Smooth muscle cell (in vitro differentiated cells): Measurements from ENCODE around the gene CHST12. TPM values are rescaled to one million over a fixed set of nuclear protein-coding genes. Genes with fewer than 3 reads are reported as not detected.

Source experiments
- DNase-seq: peaks from one replicate; lab custom pipeline; 2025; ENCODE audit not compliant: unreplicated experiment; lab: John Stamatoyannopoulos, UW
- H2AFZ ChIP-seq: fragments of 200-600 bp; sonication (generic); 2 replicates; pipeline ENCODE4 v1.6.0; 2016; ENCODE audit warnings: antibody characterized with exemption, low read depth, mild to moderate bottlenecking
- H3F3A ChIP-seq: fragments of 200-600 bp; sonication (generic); 2 replicates; pipeline ENCODE4 v1.6.0; 2017; ENCODE audit warnings: antibody characterized with exemption, low read depth
- H3K27ac ChIP-seq: fragments of 200-600 bp; sonication (generic); 2 replicates; pipeline ENCODE4 v1.5.1; 2016; ENCODE audit warnings: low read depth, mild to moderate bottlenecking
- H3K27me3 ChIP-seq: fragments of 200-600 bp; sonication (generic); 2 replicates; pipeline ENCODE4 v1.6.1; 2016; ENCODE audit warnings: low read depth, mild to moderate bottlenecking
- H3K36me3 ChIP-seq: fragments of 200-600 bp; sonication (generic); 2 replicates; pipeline ENCODE4 v1.5.1; 2016; ENCODE audit warnings: low read depth
- H3K4me1 ChIP-seq: fragments of 200-600 bp; sonication (generic); 2 replicates; pipeline ENCODE4 v1.5.1; 2016; ENCODE audit warnings: low read depth
- H3K4me2 ChIP-seq: fragments of 200-600 bp; sonication (generic); 2 replicates; pipeline ENCODE4 v1.6.0; 2016; ENCODE audit warnings: mild to moderate bottlenecking
- H3K4me3 ChIP-seq: fragments of 200-600 bp; sonication (generic); 2 replicates; pipeline ENCODE4 v1.5.1; 2016; ENCODE audit warnings: mild to moderate bottlenecking
- H3K79me2 ChIP-seq: fragments of 200-600 bp; sonication (generic); 2 replicates; pipeline ENCODE4 v1.6.0; 2016; ENCODE audit warnings: low read depth, mild to moderate bottlenecking
- H3K9ac ChIP-seq: fragments of 200-600 bp; sonication (generic); 2 replicates; pipeline ENCODE4 v1.6.0; 2016; ENCODE audit warnings: low read depth
- H3K9me3 ChIP-seq: fragments of 200-600 bp; sonication (generic); replicated peaks from 2 replicates; pipeline ENCODE4 v1.5.1; 2016; ENCODE audit warnings: low read depth
- H4K20me1 ChIP-seq: fragments of 200-600 bp; sonication (generic); 2 replicates; pipeline ENCODE4 v1.6.0; 2016; ENCODE audit warnings: low read depth
- WGBS: methylation state at CpG from one replicate; pipeline ENCODE4 v1.1.7; 2016; ENCODE audit warnings: low lambda C conversion rate; 5-methylcytosine and 5-hydroxymethylcytosine counted together
- polyA plus RNA-seq: library from polyadenylated mRNA; unstranded; fragments of >200 nt; fragmentation: Nextera tagmentation; extraction: Ambion mirVana; gene quantifications from 2 replicates; pipeline ENCODE4 v1.2.1, GENCODE V29; 2016
- total RNA-seq: library from RNA; depleted of rRNA; stranded (reverse); fragments of >200 nt; gene quantifications from 2 replicates; pipeline ENCODE4 v1.2.3, GENCODE V29; 2014
- TF ChIP-seq, protein P1 (sequence below): fragments of 200-600 bp; sonication (generic); IDR thresholded peaks from 2 replicates; pipeline ENCODE4 v1.5.1; 2017; ENCODE audit warnings: borderline replicate concordance, mild to moderate bottlenecking, antibody characterized with exemption; ENCODE audit not compliant: insufficient read depth, poor library complexity, severe bottlenecking

CHST12 gene
- total and polyA plus RNA-seq, 2 experiments from 2014 or later, result 10.1 to 19.7 TPM

DNA sequence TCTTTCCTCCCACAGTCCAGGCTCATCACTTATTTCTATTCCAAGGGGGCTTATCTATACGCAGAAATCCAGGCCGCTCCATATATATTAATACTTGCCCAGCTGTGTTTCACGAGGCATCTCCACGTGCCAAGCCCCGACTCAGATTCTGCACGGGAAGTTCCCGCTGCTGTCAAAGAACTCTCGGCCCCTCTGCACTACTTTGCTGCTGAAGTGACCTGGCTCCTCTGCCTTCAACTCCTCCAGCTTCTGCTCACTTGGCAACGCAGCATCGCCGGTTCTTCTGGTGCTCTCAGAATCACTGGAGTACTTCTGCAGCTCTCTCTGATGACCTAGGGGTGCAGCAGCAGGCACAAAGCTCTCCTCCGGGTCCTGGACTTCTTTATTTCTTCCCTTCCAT is 9.7 kb upstream of the CHST12 start:
- no peak overlapping the region for H3K4me3 ChIP-seq
- 85% methylated on average over 12 of the region's 12 CpGs for WGBS
- H3K27me3 ChIP-seq, result no peaks in the 10 kb centered on the region
- H3K4me2 ChIP-seq, result no peak overlapping the region
- H3K4me1 ChIP-seq, result peaks cover 5% of the 10 kb centered on the region
- H3K9ac ChIP-seq, result no peak overlapping the region
- H3F3A ChIP-seq, result no peaks in the 10 kb centered on the region
- no peak overlapping the region for H3K27ac ChIP-seq
- no peak for DNase-seq
- TF ChIP-seq, protein P1, sequence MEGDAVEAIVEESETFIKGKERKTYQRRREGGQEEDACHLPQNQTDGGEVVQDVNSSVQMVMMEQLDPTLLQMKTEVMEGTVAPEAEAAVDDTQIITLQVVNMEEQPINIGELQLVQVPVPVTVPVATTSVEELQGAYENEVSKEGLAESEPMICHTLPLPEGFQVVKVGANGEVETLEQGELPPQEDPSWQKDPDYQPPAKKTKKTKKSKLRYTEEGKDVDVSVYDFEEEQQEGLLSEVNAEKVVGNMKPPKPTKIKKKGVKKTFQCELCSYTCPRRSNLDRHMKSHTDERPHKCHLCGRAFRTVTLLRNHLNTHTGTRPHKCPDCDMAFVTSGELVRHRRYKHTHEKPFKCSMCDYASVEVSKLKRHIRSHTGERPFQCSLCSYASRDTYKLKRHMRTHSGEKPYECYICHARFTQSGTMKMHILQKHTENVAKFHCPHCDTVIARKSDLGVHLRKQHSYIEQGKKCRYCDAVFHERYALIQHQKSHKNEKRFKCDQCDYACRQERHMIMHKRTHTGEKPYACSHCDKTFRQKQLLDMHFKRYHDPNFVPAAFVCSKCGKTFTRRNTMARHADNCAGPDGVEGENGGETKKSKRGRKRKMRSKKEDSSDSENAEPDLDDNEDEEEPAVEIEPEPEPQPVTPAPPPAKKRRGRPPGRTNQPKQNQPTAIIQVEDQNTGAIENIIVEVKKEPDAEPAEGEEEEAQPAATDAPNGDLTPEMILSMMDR, result no peak
- no peaks in the 10 kb centered on the region for H3K9me3 ChIP-seq
- H4K20me1 ChIP-seq, result no peaks in the 10 kb centered on the region
- H3K79me2 ChIP-seq, result no peaks in the 10 kb centered on the region
- H2AFZ ChIP-seq, result no peak overlapping the region
- no peaks in the 10 kb centered on the region for H3K36me3 ChIP-seq

DNA sequence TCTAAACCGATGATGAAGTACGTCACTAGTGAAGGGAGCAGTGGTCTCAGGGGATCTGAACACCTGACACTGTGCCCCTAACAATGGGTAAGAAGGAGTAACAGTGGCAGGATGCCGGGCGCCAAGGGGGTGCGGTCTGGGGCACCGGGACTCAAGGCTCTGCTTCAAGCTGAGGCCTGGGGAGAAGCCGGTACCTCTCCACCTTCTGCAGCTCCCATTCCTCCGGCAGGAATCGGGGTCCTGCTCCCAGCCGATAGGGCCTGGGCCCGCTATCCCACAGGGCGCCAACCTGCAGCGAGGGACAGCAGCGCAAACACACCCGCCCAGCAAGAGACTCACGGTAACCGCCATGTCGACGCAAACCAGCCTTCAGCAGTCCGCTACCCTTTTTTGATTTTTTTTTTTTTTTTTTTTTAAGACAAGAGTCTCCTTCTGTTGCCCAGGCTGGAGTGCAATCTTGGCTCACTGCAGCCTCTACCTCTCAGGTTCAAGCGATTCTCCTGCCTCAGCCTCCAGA is 8.8 kb upstream of the CHST12 start:
- 96% methylated on average over 21 of the region's 21 CpGs for WGBS
- H3K4me3 ChIP-seq, result no peak overlapping the region

DNA sequence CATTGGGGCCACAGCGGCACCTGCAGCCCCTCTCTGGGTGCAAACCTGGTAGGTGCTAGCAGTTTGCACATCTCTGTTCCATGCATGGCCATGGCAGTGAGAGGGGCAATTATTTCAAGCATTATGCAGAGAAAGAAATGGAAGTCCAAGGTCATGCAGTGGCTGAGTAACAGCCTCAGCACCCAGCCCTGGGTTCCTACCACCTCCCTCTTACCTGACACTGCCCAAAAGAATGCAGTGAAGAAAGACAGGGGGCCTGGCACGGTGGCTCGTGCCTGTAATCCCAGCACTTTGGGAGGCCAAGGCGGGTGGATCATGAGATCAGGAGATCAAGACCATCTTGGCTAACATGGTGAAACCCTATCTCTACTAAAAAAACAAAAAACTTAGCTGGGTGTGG is 4.9 kb upstream of the CHST12 start:
- no peaks in the 10 kb centered on the region for H3K9me3 ChIP-seq
- no peaks in the 10 kb centered on the region for H4K20me1 ChIP-seq
- H3K27me3 ChIP-seq, result no peaks in the 10 kb centered on the region
- H2AFZ ChIP-seq, result no peak overlapping the region
- no peak overlapping the region for H3K4me3 ChIP-seq
- WGBS, result 94% methylated on average over 4 of the region's 4 CpGs
- H3K9ac ChIP-seq, result no peak overlapping the region
- peaks cover 24% of the 10 kb centered on the region for H3F3A ChIP-seq
- no peak for DNase-seq
- no peak overlapping the region for H3K4me2 ChIP-seq
- TF ChIP-seq, protein P1, result no peak
- H3K36me3 ChIP-seq, result no peaks in the 10 kb centered on the region
- H3K27ac ChIP-seq, result no peak overlapping the region
- H3K4me1 ChIP-seq, result peaks cover 8% of the 10 kb centered on the region
- H3K79me2 ChIP-seq, result no peaks in the 10 kb centered on the region

More for the DNA sequence above, 8.8 kb upstream of the CHST12 start:
- TF ChIP-seq, protein P1, result no peak
- H3K27ac ChIP-seq, result no peak overlapping the region
- H4K20me1 ChIP-seq, result no peaks in the 10 kb centered on the region
- H3K4me1 ChIP-seq, result peaks cover 5% of the 10 kb centered on the region
- no peaks in the 10 kb centered on the region for H3K27me3 ChIP-seq
- peaks cover 5% of the 10 kb centered on the region for H3F3A ChIP-seq
- no peaks in the 10 kb centered on the region for H3K9me3 ChIP-seq
- DNase-seq, result no peak
- H3K4me2 ChIP-seq, result no peak overlapping the region
- no peak overlapping the region for H2AFZ ChIP-seq
- H3K9ac ChIP-seq, result no peak overlapping the region
- no peaks in the 10 kb centered on the region for H3K79me2 ChIP-seq
- H3K36me3 ChIP-seq, result no peaks in the 10 kb centered on the region

DNA sequence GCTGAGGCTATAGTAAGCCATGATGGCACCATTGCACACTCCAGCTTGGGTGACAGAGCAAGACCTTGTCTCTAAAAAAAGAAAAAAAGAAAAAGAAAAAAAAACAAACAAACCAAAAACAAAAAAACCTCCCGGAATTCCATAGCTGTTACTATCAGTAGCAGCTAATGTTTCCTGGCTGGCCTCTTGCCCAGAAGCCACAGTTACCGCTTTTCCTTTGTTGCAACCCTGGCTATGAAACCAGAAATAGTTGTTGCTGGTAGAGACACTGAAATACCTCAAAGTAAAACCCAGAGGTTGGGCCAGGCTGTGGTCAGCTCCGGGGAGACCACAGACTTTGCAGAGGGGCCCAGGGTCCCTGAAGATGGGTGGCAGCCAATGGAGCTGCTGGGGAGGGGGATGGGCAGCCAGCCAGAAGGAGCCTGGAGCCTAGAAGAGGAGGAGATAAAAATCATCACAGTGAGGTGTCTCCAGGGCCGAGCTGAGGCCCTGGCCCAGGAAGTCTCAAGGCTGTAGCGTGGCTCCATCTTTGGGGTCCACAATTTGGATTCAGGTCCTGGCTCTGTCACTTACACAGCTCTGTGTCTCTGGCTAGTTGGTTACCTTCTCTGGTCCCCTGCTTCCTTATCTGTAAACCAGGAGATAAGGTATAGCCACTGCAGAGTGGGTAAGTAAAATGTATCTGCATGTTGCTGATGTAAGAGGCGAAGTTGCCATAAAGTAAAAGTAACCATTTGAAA is 3.4 kb upstream of the CHST12 start:
- TF ChIP-seq, protein P1, result no peak
- H3K9me3 ChIP-seq, result no peaks in the 10 kb centered on the region
- H2AFZ ChIP-seq, result peak overlapping the region; percentile 66
- peak overlapping the region; percentile 6 for H3K9ac ChIP-seq
- H3K4me3 ChIP-seq, result no peak overlapping the region
- peaks cover 5% of the 10 kb centered on the region for H4K20me1 ChIP-seq
- peaks cover 24% of the 10 kb centered on the region for H3F3A ChIP-seq
- H3K79me2 ChIP-seq, result peaks cover 11% of the 10 kb centered on the region
- H3K4me2 ChIP-seq, result peak overlapping the region; percentile 72
- WGBS, result 14% methylated on average over 6 of the region's 6 CpGs
- H3K4me1 ChIP-seq, result peaks cover 8% of the 10 kb centered on the region
- peak overlapping the region; percentile 79 for H3K27ac ChIP-seq
- H3K27me3 ChIP-seq, result no peaks in the 10 kb centered on the region
- H3K36me3 ChIP-seq, result no peaks in the 10 kb centered on the region
- DNase-seq, result peak; percentile 10
